HG03342 (cell line): ENCODE data around the gene HOXA3.

ENCODE experiments used
- ATAC-seq: cut with Tn5 transposase; IDR thresholded peaks from one replicate; pipeline ENCODE4 v1.9.1; 2021; ENCODE audit warnings: mild to moderate bottlenecking, moderate library complexity; ENCODE audit not compliant: unreplicated experiment

The HOXA3 gene

GRCh38 chr7:27179503-27180430 lies 27.4 kb upstream of the HOXA3 start:
- no peak for ATAC-seq

- no peak for ATAC-seq
Measured at GRCh38 chr7:27179030-27179429, 26.6 kb upstream of the HOXA3 start.

- no peak for ATAC-seq
Measured at GRCh38 chr7:27178366-27178765, 26.0 kb upstream of the HOXA3 start.

GRCh38 chr7:27177795-27178320 lies 25.5 kb upstream of the HOXA3 start:
- ATAC-seq: no peak

GRCh38 chr7:27176962-27177794 lies 24.8 kb upstream of the HOXA3 start:
- ATAC-seq: no peak

- no peak for ATAC-seq
Measured at GRCh38 chr7:27176524-27176845, 24.1 kb upstream of the HOXA3 start.

GRCh38 chr7:27175626-27176523 lies 23.5 kb upstream of the HOXA3 start:
- no peak for ATAC-seq

- ATAC-seq: no peak
Measured at GRCh38 chr7:27174874-27175625, 22.7 kb upstream of the HOXA3 start.

GRCh38 chr7:27173956-27174873 lies 21.8 kb upstream of the HOXA3 start, which contains the start of gene HOXA10:
HOXA10 (minus strand) TSS chr7:27174320; CDS start chr7:27174306, 14 bp downstream.
- no peak for ATAC-seq

GRCh38 chr7:27173511-27173955 lies 21.1 kb upstream of the HOXA3 start:
- ATAC-seq: no peak

- ATAC-seq: no peak
Measured at GRCh38 chr7:27172823-27173510, 20.6 kb upstream of the HOXA3 start.

GRCh38 chr7:27172315-27172774 lies 20.0 kb upstream of the HOXA3 start:
- no peak for ATAC-seq

GRCh38 chr7:27171637-27172314 lies 19.4 kb upstream of the HOXA3 start:
- no peak for ATAC-seq

GRCh38 chr7:27171325-27171636 lies 18.9 kb upstream of the HOXA3 start:
- no peak for ATAC-seq

- ATAC-seq: no peak
Measured at GRCh38 chr7:27170426-27171324, 18.3 kb upstream of the HOXA3 start.

- no peak for ATAC-seq
Measured at GRCh38 chr7:27169658-27170425, 17.5 kb upstream of the HOXA3 start.
